K562 (cell line): ENCODE data around the gene CHD2.

ENCODE experiments used
- ATF7 ChIP-seq: fragments of 450-650 bp; IDR thresholded peaks from 2 replicates; pipeline ENCODE4 v1.7.1; 2014; ENCODE audit warnings: mild to moderate bottlenecking, moderate library complexity
- ZBTB7A ChIP-seq: IDR thresholded peaks from 2 replicates; pipeline ENCODE4 v1.6.1; 2011; ENCODE audit warnings: low read depth, mild to moderate bottlenecking, low read length, moderate library complexity, borderline replicate concordance; ENCODE audit not compliant: control insufficient read depth
- TF ChIP-seq, protein P1 (sequence below), 2 experiments: fragments of 200-800 bp in 1 of 2; sonication (Bioruptor generic) in 1 of 2; sonication (generic) in 1 of 2; formaldehyde crosslinking in 1 of 2; IDR thresholded peaks in 1 of 2; conservative IDR thresholded peaks in 1 of 2; 2 replicates each; pipeline versions ENCODE4 v1.5.0 to v1.6.1; 2016 to 2020; ENCODE audit warnings: missing compliant biosample characterization in 1 of 2, missing genetic modification characterization in 1 of 2, missing genetic modification reagents in 1 of 2

GRCh38 chr15:92879949-92880725 is 20.0 kb upstream of the CHD2 start:
- TF ChIP-seq ATF7 = no peak
- no peak for TF ChIP-seq ZBTB7A
- TF ChIP-seq, protein P1, sequence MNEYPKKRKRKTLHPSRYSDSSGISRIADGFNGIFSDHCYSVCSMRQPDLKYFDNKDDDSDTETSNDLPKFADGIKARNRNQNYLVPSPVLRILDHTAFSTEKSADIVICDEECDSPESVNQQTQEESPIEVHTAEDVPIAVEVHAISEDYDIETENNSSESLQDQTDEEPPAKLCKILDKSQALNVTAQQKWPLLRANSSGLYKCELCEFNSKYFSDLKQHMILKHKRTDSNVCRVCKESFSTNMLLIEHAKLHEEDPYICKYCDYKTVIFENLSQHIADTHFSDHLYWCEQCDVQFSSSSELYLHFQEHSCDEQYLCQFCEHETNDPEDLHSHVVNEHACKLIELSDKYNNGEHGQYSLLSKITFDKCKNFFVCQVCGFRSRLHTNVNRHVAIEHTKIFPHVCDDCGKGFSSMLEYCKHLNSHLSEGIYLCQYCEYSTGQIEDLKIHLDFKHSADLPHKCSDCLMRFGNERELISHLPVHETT (CRISPR knock-in tag; conservative IDR thresholded peaks at IDR 0.05 in 1 of 2, IDR thresholded peaks at IDR 0.05 in 1 of 2) = no peak
